Tibial nerve (tissue), 4 donors: ENCODE data around the gene TMCC2. TPM values are rescaled to one million over a fixed set of nuclear protein-coding genes. Genes with fewer than 3 reads are reported as not detected.

Source experiments
- DNase-seq, 2 donors: peaks; one replicate each; pipeline ENCODE4 v3.0.0-alpha.2; 2019; ENCODE audit warnings: low spot score in 2 of 2
- H3K27ac ChIP-seq, 4 donors: fragments of 200-600 bp; sonication (generic) in 3 of 4; one replicate each; pipeline ENCODE4 v1.5.1; 2017 to 2019; ENCODE audit warnings: mild to moderate bottlenecking in 1 of 4
- H3K27me3 ChIP-seq, 2 donors: fragments of 200-600 bp; sonication (generic) in 1 of 2; one replicate each; pipeline versions ENCODE4 v1.5.1 to v1.6.0; 2017 to 2019
- H3K36me3 ChIP-seq, 3 donors: fragments of 200-600 bp; sonication (generic); one replicate each; pipeline ENCODE4 v1.5.1; 2018 to 2019
- H3K4me1 ChIP-seq, 4 donors: fragments of 200-600 bp; sonication (generic) in 3 of 4; one replicate each; pipeline ENCODE4 v1.5.1; 2017 to 2019
- H3K4me3 ChIP-seq, 4 donors: fragments of 200-600 bp; sonication (generic) in 3 of 4; one replicate each; pipeline ENCODE4 v1.5.1; 2017 to 2019; ENCODE audit warnings: mild to moderate bottlenecking in 1 of 4, moderate library complexity in 1 of 4
- H3K9me3 ChIP-seq, 4 donors: fragments of 200-600 bp; sonication (generic) in 3 of 4; one replicate each; pipeline ENCODE4 v1.5.1; 2017 to 2019
- CTCF ChIP-seq, 5 experiments: fragments of 200-600 bp in 3 of 5; fragments of 450-650 bp in 2 of 5; sonication (generic) in 3 of 5; IDR thresholded peaks; one replicate each; pipeline ENCODE4 v1.5.1; 2016 to 2019; ENCODE audit warnings: antibody characterized with exemption in 5 of 5, mild to moderate bottlenecking in 3 of 5, moderate library complexity in 2 of 5
- EP300 ChIP-seq, 2 donors: sonication (generic); formaldehyde crosslinking; IDR thresholded peaks; one replicate each; pipeline ENCODE4 v1.6.1; 2017; ENCODE audit warnings: antibody characterized with exemption in 2 of 2, mild to moderate bottlenecking in 1 of 2
- POLR2A ChIP-seq, 2 donors: fragments of 450-650 bp; IDR thresholded peaks; one replicate each; pipeline ENCODE4 v1.6.1; 2017; ENCODE audit warnings: antibody characterized with exemption in 2 of 2, mild to moderate bottlenecking in 2 of 2, moderate library complexity in 2 of 2
- WGBS, 2 donors: methylation state at CpG; one replicate each; pipeline ENCODE4 v1.1.5; 2018; 5-methylcytosine and 5-hydroxymethylcytosine counted together
- total RNA-seq, 4 donors: library from RNA; depleted of rRNA; stranded (reverse); fragments of >200 nt; gene quantifications; one replicate each; pipeline ENCODE4 v1.1.0, GENCODE V29; 2016

The TMCC2 gene
- total RNA-seq, 4 donors from 2014 or later = 2.4 to 4.8 (median 2.7) TPM

GRCh38 chr1:205244384-205244783, 16.6 kb downstream of the TMCC2 start:
- Histone ChIP-seq H3K4me3 (no peak overlapping the region), H3K36me3 (peaks cover 0 to 11% (median 0%) of the 10 kb centered on the region in 3 donors), H3K9me3 (no peaks in the 10 kb centered on the region), H3K27ac (no peak overlapping the region), H3K27me3 (no peaks in the 10 kb centered on the region), H3K4me1 (peaks cover 0 to 31% (median 22%) of the 10 kb centered on the region in 4 donors)
- no peak for DNase-seq
- 70 to 71% methylated on average over 4 of the region's 4 CpGs for WGBS, 2 donors
- no peak for TF ChIP-seq EP300 (IDR thresholded peaks at IDR 0.05)
- no peak for TF ChIP-seq CTCF (IDR thresholded peaks at IDR 0.05)
- no peak for TF ChIP-seq POLR2A (IDR thresholded peaks at IDR 0.05)

GRCh38 chr1:205245096-205245495, 17.4 kb downstream of the TMCC2 start:
- H3K4me1 ChIP-seq = peaks cover 0 to 38% (median 29%) of the 10 kb centered on the region in 4 donors
- no peak for TF ChIP-seq CTCF (IDR thresholded peaks at IDR 0.05)
- TF ChIP-seq EP300 (IDR thresholded peaks at IDR 0.05) = no peak
- TF ChIP-seq POLR2A (IDR thresholded peaks at IDR 0.05) = no peak
- H3K27ac ChIP-seq = no peak overlapping the region
- H3K36me3 ChIP-seq = peaks cover 0 to 11% (median 0%) of the 10 kb centered on the region in 3 donors
- H3K4me3 ChIP-seq = no peak overlapping the region
- DNase-seq = no peak
- no peaks in the 10 kb centered on the region for H3K27me3 ChIP-seq
- 87 to 93% methylated on average over 7 of the region's 7 CpGs for WGBS, 2 donors
- H3K9me3 ChIP-seq = no peaks in the 10 kb centered on the region

DNA sequence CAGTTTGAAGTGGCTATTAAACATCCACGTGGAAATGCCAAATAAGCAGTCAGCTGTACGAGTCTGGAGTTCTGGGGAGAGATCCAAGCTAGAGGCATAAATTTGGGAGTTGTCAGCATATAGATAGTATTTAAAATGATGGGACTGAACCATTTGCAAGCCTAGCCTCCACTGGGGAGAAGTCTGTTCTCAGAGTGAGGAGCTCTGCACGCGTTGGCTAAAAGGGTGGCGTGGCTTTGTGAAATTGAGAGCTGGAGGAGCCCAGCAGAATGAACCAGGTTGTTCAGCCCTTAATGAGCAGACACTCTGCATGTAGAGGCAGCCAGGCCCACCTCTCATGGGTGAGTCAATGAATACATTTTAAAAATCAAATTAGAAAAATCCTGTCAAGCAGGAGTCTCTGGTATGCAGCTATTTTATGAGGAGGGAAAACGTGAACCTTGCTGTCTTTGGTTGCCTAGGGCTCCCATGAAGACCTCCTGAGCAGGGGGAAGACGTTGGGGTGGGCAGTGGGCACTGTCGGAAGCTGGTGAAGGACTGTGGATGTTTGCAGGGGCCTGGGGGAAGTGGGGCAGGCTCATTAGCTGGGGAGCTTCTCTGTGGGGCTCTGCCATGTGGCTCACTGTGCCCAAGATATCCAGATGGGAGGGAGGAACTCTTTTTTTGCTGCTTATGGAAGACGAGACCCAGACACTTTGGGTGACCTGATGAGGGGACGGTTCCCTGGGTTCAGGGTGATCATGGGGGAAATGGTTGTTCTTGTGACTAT, 18.8 kb downstream of the TMCC2 start:
- Histone ChIP-seq H3K4me3 (no peak overlapping the region), H3K4me1 (peaks cover 0 to 41% (median 30%) of the 10 kb centered on the region in 4 donors), H3K9me3 (no peaks in the 10 kb centered on the region), H3K27me3 (no peaks in the 10 kb centered on the region), H3K36me3 (peaks cover 0 to 5% (median 0%) of the 10 kb centered on the region in 3 donors), H3K27ac (peak overlapping the region; percentile 50 to 84 (median 68))
- TF ChIP-seq POLR2A (IDR thresholded peaks at IDR 0.05) (no peak), CTCF (IDR thresholded peaks at IDR 0.05) (no peak), EP300 (IDR thresholded peaks at IDR 0.05) (no peak)
- DNase-seq = no peak
- WGBS, 2 donors = 88 to 89% methylated on average over 10 of the region's 10 CpGs

DNA sequence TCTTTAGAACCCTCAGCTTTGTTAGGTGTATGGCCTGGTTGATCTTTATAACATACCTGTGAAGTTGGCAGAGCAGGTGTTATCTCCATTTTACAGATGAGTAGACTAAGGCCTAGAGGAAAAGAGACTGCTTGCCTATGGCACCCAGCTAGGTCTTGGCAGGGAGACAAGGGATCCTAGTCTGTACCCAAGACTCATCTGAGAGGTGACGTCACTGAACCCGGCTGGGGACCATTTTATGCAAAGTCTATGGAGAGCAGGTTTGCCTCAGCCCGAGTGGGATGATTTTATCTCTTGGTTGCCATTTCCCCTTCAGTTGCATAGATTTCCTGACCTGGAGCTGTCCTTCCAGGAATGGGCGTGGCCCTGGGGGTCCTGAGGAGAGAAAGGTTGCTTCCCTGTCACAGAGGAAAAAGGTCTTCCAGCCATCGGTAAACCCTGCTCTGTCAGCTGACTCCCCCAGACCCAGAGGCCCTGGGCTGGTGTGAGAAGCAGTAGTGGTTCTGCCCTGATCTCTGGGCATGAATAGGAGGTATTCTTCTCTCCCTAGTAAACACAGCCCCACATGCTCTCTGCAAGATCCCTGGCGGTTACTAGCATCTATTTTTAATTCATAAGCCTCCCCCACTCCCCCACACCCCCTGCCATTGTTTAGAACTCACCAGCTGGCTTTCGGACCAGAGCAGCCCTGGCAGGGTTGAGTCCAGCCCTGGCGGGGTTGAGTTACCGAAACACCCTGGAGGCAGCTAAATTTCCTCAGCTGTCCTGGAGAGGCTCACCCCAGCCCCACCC, 19.6 kb downstream of the TMCC2 start:
- Histone ChIP-seq H3K9me3 (no peaks in the 10 kb centered on the region), H3K4me1 (peaks cover 0 to 41% (median 30%) of the 10 kb centered on the region in 4 donors), H3K36me3 (no peaks in the 10 kb centered on the region), H3K27ac (peak overlapping the region; percentile 51 to 84 (median 68)), H3K27me3 (no peaks in the 10 kb centered on the region), H3K4me3 (no peak overlapping the region)
- peak in 1 of 2 donors; percentile 36 for DNase-seq
- TF ChIP-seq EP300 (IDR thresholded peaks at IDR 0.05) (peak in 1 of 2 donors; percentile 39), POLR2A (IDR thresholded peaks at IDR 0.05) (no peak), CTCF (IDR thresholded peaks at IDR 0.05) (no peak)
- 22 to 36% methylated on average over 8 to 9 of the region's 9 CpGs for WGBS, 2 donors
